ENCODE data around the gene CFD. TPM values are rescaled to one million over a fixed set of nuclear protein-coding genes. Genes with fewer than 3 reads are reported as not detected.
A peak's percentile ranks its signal among the peaks of the same experiment; 100 is the strongest.

The CFD gene
- total RNA-seq, 1 donor from 2014 or later, result not detected

GRCh38 chr19:892894-893689 lies 33.6 kb downstream of the CFD start, which contains the start of the genes MED16 and RNU6-9:
MED16 (minus strand) TSS chr19:893187; CDS start chr19:891131, 2,056 bp downstream.
RNU6-9 (plus strand) TSS chr19:893484.
- Histone ChIP-seq H3K9ac (peak within 1 kb of the TSS; percentile 85), H4K20me1 (ENCODE audit: low read depth) (peaks cover 16% of the 10 kb centered on the region), H2AFZ (replicated peaks) (peak within 1 kb of the TSS; percentile 53), H3F3A (ENCODE audit: low read depth) (peaks cover 14% of the 10 kb centered on the region), H3K4me1 (no peaks in the 10 kb centered on the region), H3K27ac (peak within 1 kb of the TSS; percentile 96), H3K9me3 (ENCODE audit: low read depth) (no peaks in the 10 kb centered on the region), H3K36me3 (no peaks in the 10 kb centered on the region), H3K4me2 (peak within 1 kb of the TSS; percentile 95), H3K79me2 (ENCODE audit: low read depth) (peaks cover 15% of the 10 kb centered on the region), H3K27me3 (no peaks in the 10 kb centered on the region), H3K4me3 (peak within 1 kb of the TSS; percentile 97)
- Mint-ChIP-seq H3K4me1 (peaks cover 14% of the 10 kb centered on the region), H3K27me3 (ENCODE audit: insufficient read depth, low read depth) (peaks cover 14% of the 10 kb centered on the region), H3K36me3 (peaks cover 5% of the 10 kb centered on the region), H3K9me3 (no peaks in the 10 kb centered on the region), H3K4me3 (peak within 1 kb of the TSS; percentile 95), H3K27ac (peak within 1 kb of the TSS; percentile 100)
- TF ChIP-seq CTCF (IDR thresholded peaks at IDR 0.05), result no peak
- TF ChIP-seq EZH2phosphoT487 (IDR thresholded peaks at IDR 0.05), result no peak
- no peak for TF ChIP-seq EZH2 (IDR thresholded peaks at IDR 0.05)
- peak; percentile 98 for DNase-seq (ENCODE audit: low spot score)

GRCh38 chr19:896434-896833 lies 37.0 kb downstream of the CFD start:
- Mint-ChIP-seq H3K9me3 (no peaks in the 10 kb centered on the region), H3K4me1 (peaks cover 21% of the 10 kb centered on the region), H3K4me3 (no peak overlapping the region), H3K27me3 (ENCODE audit: insufficient read depth, low read depth) (peaks cover 11% of the 10 kb centered on the region), H3K36me3 (peaks cover 1% of the 10 kb centered on the region), H3K27ac (no peak overlapping the region)
- DNase-seq (ENCODE audit: low spot score), result no peak
- Histone ChIP-seq H3K4me3 (no peak overlapping the region), H4K20me1 (ENCODE audit: low read depth) (peaks cover 32% of the 10 kb centered on the region), H3K36me3 (no peaks in the 10 kb centered on the region), H2AFZ (replicated peaks) (no peak overlapping the region), H3K9me3 (ENCODE audit: low read depth) (no peaks in the 10 kb centered on the region), H3K27me3 (no peaks in the 10 kb centered on the region), H3K9ac (no peak overlapping the region), H3K27ac (no peak overlapping the region), H3F3A (ENCODE audit: low read depth) (peaks cover 17% of the 10 kb centered on the region), H3K4me2 (no peak overlapping the region), H3K4me1 (no peaks in the 10 kb centered on the region), H3K79me2 (ENCODE audit: low read depth) (peaks cover 8% of the 10 kb centered on the region)
- no peak for TF ChIP-seq CTCF (IDR thresholded peaks at IDR 0.05)
- no peak for TF ChIP-seq EZH2phosphoT487 (IDR thresholded peaks at IDR 0.05)
- no peak for TF ChIP-seq EZH2 (IDR thresholded peaks at IDR 0.05)

- Mint-ChIP-seq H3K4me1 (peaks cover 21% of the 10 kb centered on the region), H3K9me3 (no peaks in the 10 kb centered on the region), H3K27me3 (ENCODE audit: insufficient read depth, low read depth) (peaks cover 11% of the 10 kb centered on the region), H3K4me3 (no peak overlapping the region), H3K36me3 (peaks cover 1% of the 10 kb centered on the region), H3K27ac (no peak overlapping the region)
- Histone ChIP-seq H3K27me3 (no peaks in the 10 kb centered on the region), H4K20me1 (ENCODE audit: low read depth) (peaks cover 37% of the 10 kb centered on the region), H3K4me3 (no peak overlapping the region), H3K9me3 (ENCODE audit: low read depth) (no peaks in the 10 kb centered on the region), H3K4me2 (no peak overlapping the region), H3K79me2 (ENCODE audit: low read depth) (peaks cover 9% of the 10 kb centered on the region), H3F3A (ENCODE audit: low read depth) (peaks cover 17% of the 10 kb centered on the region), H3K4me1 (no peaks in the 10 kb centered on the region), H3K36me3 (no peaks in the 10 kb centered on the region), H3K27ac (no peak overlapping the region), H2AFZ (replicated peaks) (no peak overlapping the region), H3K9ac (no peak overlapping the region)
- no peak for DNase-seq (ENCODE audit: low spot score)
- TF ChIP-seq EZH2 (IDR thresholded peaks at IDR 0.05) (no peak), CTCF (IDR thresholded peaks at IDR 0.05) (no peak), EZH2phosphoT487 (IDR thresholded peaks at IDR 0.05) (no peak)
Measured at GRCh38 chr19:896999-897398, 37.5 kb downstream of the CFD start.
